B cell (primary cell): ENCODE data around the gene ADAMTS17. TPM values are rescaled to one million over a fixed set of nuclear protein-coding genes. Genes with fewer than 3 reads are reported as not detected.

ENCODE experiments used
- ATAC-seq: fragments of 200-7000 bp; cut with Tn5 transposase; one replicate; pipeline ENCODE4 v1.10.0; 2021; ENCODE audit warnings: low read depth, mild to moderate bottlenecking, moderate number of reproducible peaks, moderate library complexity
- CTCF ChIA-PET: fragments of 350-600 bp; sonication (Branson Sonifier 250); formaldehyde crosslinking; loops from one replicate; lab custom pipeline; 2021; ENCODE audit warnings: antibody characterized with exemption, inconsistent platforms; lab: Charles Lee
- POLR2A ChIA-PET: fragments of 350-600 bp; sonication (Branson Sonifier 250); formaldehyde crosslinking; loops from one replicate; lab custom pipeline; 2021; ENCODE audit warnings: antibody characterized with exemption; lab: Charles Lee
- DNase-seq: peaks from one replicate; pipeline ENCODE4 v3.0.0; 2013
- H2AFZ ChIP-seq: 2 replicates; pipeline ENCODE4 v1.6.1; 2012; ENCODE audit warnings: mild to moderate bottlenecking, low read depth, low read length; ENCODE audit not compliant: insufficient read depth, poor library complexity, severe bottlenecking
- H3K27ac ChIP-seq, 2 donors: 1 replicate in 1 of 2; 2 replicates in 1 of 2; pipeline ENCODE4 v1.5.1; 2012 to 2013; ENCODE audit warnings: low read length in 2 of 2, mild to moderate bottlenecking in 2 of 2, moderate library complexity in 1 of 2
- H3K27me3 ChIP-seq, 4 experiments: fragments of 200-600 bp in 1 of 4; sonication (generic) in 1 of 4; replicated peaks in 1 of 4; 1 replicate in 2 of 4; 2 replicates in 2 of 4; pipeline versions ENCODE4 v1.6.1 to v1.7.0; 2013 to 2016; ENCODE audit warnings: low read length in 3 of 4, mild to moderate bottlenecking in 2 of 4, mixed read lengths in 1 of 4, moderate library complexity in 1 of 4; ENCODE audit not compliant: insufficient read depth in 4 of 4, control insufficient read depth in 3 of 4; ENCODE audit errors: control extremely low read depth in 1 of 4
- H3K36me3 ChIP-seq, 2 experiments: replicated peaks in 1 of 2; 1 replicate in 1 of 2; 2 replicates in 1 of 2; pipeline versions ENCODE4 v1.6.1 to v1.7.1; 2013; ENCODE audit warnings: low read length in 1 of 2; ENCODE audit not compliant: insufficient read depth in 2 of 2, control insufficient read depth in 1 of 2; ENCODE audit errors: control extremely low read depth in 1 of 2, extremely low read depth in 1 of 2
- H3K4me1 ChIP-seq, 2 donors: fragments of 200-600 bp in 1 of 2; sonication (generic) in 1 of 2; 1 replicate in 1 of 2; 2 replicates in 1 of 2; pipeline versions ENCODE4 v1.5.1 to v1.6.1; 2013 to 2017; ENCODE audit warnings: low read length in 2 of 2; ENCODE audit not compliant: control insufficient read depth in 2 of 2, insufficient read depth in 2 of 2
- H3K4me2 ChIP-seq: replicated peaks from 2 replicates; pipeline ENCODE3; 2012; ENCODE audit warnings: mild to moderate bottlenecking, low read depth, low read length; ENCODE audit not compliant: poor library complexity, severe bottlenecking
- H3K4me3 ChIP-seq, 5 experiments: fragments of 200-600 bp in 1 of 5; sonication (generic) in 1 of 5; 1 replicate in 3 of 5; 2 replicates in 2 of 5; pipeline versions ENCODE4 v1.5.1 to v1.7.0; 2011 to 2016; ENCODE audit warnings: low read length in 4 of 5, mild to moderate bottlenecking in 4 of 5, low read depth in 2 of 5, control low read depth in 1 of 5, moderate library complexity in 1 of 5; ENCODE audit not compliant: insufficient read depth in 1 of 5; ENCODE audit errors: control extremely low read depth in 1 of 5, extremely low read depth in 1 of 5
- H3K79me2 ChIP-seq: fragments of 200-600 bp; sonication (generic); one replicate; pipeline ENCODE4 v1.6.0; 2016; ENCODE audit warnings: low read length; ENCODE audit not compliant: control insufficient read depth, insufficient read depth
- H3K9ac ChIP-seq: fragments of 200-600 bp; sonication (generic); 2 replicates; pipeline ENCODE4 v1.6.1; 2017; ENCODE audit warnings: mild to moderate bottlenecking, low read length, moderate library complexity
- H3K9me3 ChIP-seq, 3 donors: one replicate each; pipeline versions ENCODE4 v1.6.1 to v1.7.1; 2013; ENCODE audit warnings: low read length in 2 of 3; ENCODE audit not compliant: control insufficient read depth in 2 of 3, insufficient read depth in 1 of 3; ENCODE audit errors: control extremely low read depth in 1 of 3
- H4K20me1 ChIP-seq: 2 replicates; pipeline ENCODE4 v1.6.0; 2012; ENCODE audit warnings: mild to moderate bottlenecking, low read length; ENCODE audit not compliant: insufficient read depth, control insufficient read depth, poor library complexity, severe bottlenecking
- H3K27ac Mint-ChIP-seq: one replicate; pipeline ENCODE4 v1.8.0; 2021; ENCODE audit warnings: mixed read lengths
- H3K27me3 Mint-ChIP-seq: one replicate; pipeline ENCODE4 v1.8.0; 2021; ENCODE audit warnings: mixed read lengths
- H3K4me1 Mint-ChIP-seq: one replicate; pipeline ENCODE4 v1.8.0; 2021; ENCODE audit warnings: mixed read lengths
- H3K4me3 Mint-ChIP-seq: one replicate; pipeline ENCODE4 v1.8.0; 2021; ENCODE audit warnings: mixed read lengths
- H3K9me3 Mint-ChIP-seq: one replicate; pipeline ENCODE4 v1.8.0; 2022; ENCODE audit warnings: mixed read lengths; ENCODE audit not compliant: insufficient read depth
- EZH2 ChIP-seq: IDR thresholded peaks from 2 replicates; pipeline ENCODE4 v1.6.1; 2012; ENCODE audit warnings: borderline replicate concordance, low read depth, mild to moderate bottlenecking, moderate library complexity, low read length; ENCODE audit not compliant: insufficient read depth, poor library complexity, severe bottlenecking
- WGBS: methylation state at CpG from one replicate; pipeline ENCODE4 v1.1.5; 2013; ENCODE audit warnings: missing lambda C conversion rate; ENCODE audit not compliant: insufficient coverage; 5-methylcytosine and 5-hydroxymethylcytosine counted together
- intact Hi-C: fragments of 100-400 bp; cut with micrococcal nuclease; formaldehyde crosslinking; loops from one replicate; pipeline ENCODE4 v1.10.0; 2022
- polyA plus RNA-seq: library from polyadenylated mRNA; depleted of rRNA; stranded (reverse); fragments of >200 nt; gene quantifications from 2 replicates; pipeline ENCODE4 v1.2.3, GENCODE V29; 2012
- total RNA-seq, 2 donors: library from RNA; stranded (reverse); fragments of 120-200 nt in 1 of 2; gene quantifications; 1 replicate in 1 of 2; 2 replicates in 1 of 2; pipeline versions ENCODE4 v1.2.3 to v1.2.4, GENCODE V29; 2013 to 2022
- TF ChIP-seq, protein P1 (sequence below): fragments of 200-600 bp; IDR thresholded peaks from one replicate; pipeline ENCODE4 v1.8.0; 2022; ENCODE audit warnings: antibody characterized with exemption, mild to moderate bottlenecking

ADAMTS17 gene
- total and polyA plus RNA-seq, 2 donors (not counting 1 experiment from before 2014, with no cell fraction given), result 0.10 TPM; not detected in 1

DNA sequence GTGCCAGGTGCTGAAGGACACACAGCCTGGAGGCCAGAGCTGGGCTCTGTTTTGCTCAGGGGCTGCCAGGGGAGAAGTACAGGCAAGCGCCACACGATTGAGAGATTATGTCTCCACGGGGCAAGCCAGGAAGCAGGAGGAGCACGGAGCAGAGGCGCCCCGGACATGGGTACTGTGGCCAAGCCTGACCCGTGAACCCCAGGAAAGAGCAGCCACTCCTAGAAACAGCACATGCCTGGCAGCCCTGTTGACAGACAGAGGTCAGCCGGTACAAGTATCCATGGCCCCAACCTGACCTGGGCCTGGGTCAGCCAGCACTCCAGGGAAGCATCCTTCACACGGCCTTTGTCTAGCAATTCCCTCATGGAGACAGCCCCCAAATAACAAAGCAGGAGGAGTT is 89.4 kb downstream of the ADAMTS17 start:
- H3K27me3 Mint-ChIP-seq, result no peaks in the 10 kb centered on the region
- H3K4me3 ChIP-seq, result no peak overlapping the region
- no peak overlapping the region for H3K27ac ChIP-seq
- no peak overlapping the region for H3K4me3 Mint-ChIP-seq
- H3K9me3 Mint-ChIP-seq, result no peaks in the 10 kb centered on the region
- H3K79me2 ChIP-seq, result no peaks in the 10 kb centered on the region
- intact Hi-C loops, result no loop called here
- DNase-seq, result no peak
- no peaks in the 10 kb centered on the region for H3K36me3 ChIP-seq
- no peaks in the 10 kb centered on the region for H3K4me1 ChIP-seq
- H3K27me3 ChIP-seq, result no peaks in the 10 kb centered on the region
- no peak for ATAC-seq
- no peak overlapping the region for H3K27ac Mint-ChIP-seq
- H3K9me3 ChIP-seq, result peaks cover 0 to 17% (median 0%) of the 10 kb centered on the region in 3 donors
- ChIA-PET CTCF (no interaction called here), POLR2A (no interaction called here)
- H3K4me1 Mint-ChIP-seq, result no peaks in the 10 kb centered on the region
- no peak overlapping the region for H3K4me2 ChIP-seq
- H4K20me1 ChIP-seq, result no peaks in the 10 kb centered on the region
- no peak for TF ChIP-seq EZH2
- TF ChIP-seq, protein P1, sequence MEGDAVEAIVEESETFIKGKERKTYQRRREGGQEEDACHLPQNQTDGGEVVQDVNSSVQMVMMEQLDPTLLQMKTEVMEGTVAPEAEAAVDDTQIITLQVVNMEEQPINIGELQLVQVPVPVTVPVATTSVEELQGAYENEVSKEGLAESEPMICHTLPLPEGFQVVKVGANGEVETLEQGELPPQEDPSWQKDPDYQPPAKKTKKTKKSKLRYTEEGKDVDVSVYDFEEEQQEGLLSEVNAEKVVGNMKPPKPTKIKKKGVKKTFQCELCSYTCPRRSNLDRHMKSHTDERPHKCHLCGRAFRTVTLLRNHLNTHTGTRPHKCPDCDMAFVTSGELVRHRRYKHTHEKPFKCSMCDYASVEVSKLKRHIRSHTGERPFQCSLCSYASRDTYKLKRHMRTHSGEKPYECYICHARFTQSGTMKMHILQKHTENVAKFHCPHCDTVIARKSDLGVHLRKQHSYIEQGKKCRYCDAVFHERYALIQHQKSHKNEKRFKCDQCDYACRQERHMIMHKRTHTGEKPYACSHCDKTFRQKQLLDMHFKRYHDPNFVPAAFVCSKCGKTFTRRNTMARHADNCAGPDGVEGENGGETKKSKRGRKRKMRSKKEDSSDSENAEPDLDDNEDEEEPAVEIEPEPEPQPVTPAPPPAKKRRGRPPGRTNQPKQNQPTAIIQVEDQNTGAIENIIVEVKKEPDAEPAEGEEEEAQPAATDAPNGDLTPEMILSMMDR, result no peak
- no peak overlapping the region for H3K9ac ChIP-seq
- H2AFZ ChIP-seq, result no peak overlapping the region
- 95% methylated on average over 9 of the region's 9 CpGs for WGBS

DNA sequence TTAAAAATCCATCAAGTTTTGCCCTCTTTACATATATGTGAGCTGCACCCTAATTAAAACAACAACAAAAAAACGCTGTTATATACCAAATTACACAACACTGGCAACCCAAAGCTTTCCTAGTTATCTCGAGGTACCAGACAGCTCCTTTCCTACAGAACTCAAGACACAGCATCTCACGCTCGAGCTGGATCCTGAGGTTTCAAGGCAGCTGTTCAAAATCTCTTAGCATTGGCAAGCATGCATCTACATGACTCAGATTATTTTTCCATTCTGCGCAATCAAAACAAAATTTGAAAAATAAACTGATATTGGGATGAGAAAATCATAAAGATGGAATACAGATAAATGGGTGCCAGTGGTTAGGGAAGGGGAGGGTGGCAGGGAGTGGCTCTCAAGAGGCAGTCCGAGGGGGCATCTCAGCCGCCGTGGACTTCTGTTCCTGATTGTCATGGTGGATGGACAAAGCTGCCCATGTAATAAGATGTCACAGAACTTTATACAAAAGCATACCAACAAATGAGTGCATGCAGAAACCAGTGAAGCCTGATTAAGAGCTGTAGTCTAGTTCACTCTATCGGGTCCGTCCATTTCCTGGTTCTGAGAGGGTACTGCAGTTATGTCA is 91.5 kb downstream of the ADAMTS17 start:
- TF ChIP-seq, protein P1, result no peak
- no peak for TF ChIP-seq EZH2
- Histone ChIP-seq H4K20me1 (no peaks in the 10 kb centered on the region), H2AFZ (no peak overlapping the region), H3K79me2 (no peaks in the 10 kb centered on the region), H3K27me3 (no peaks in the 10 kb centered on the region), H3K36me3 (no peaks in the 10 kb centered on the region), H3K4me2 (no peak overlapping the region), H3K4me1 (no peaks in the 10 kb centered on the region), H3K27ac (no peak overlapping the region), H3K4me3 (no peak overlapping the region), H3K9me3 (peaks cover 0 to 7% (median 0%) of the 10 kb centered on the region in 3 donors), H3K9ac (no peak overlapping the region)
- DNase-seq (no peak), ATAC-seq (no peak)
- CTCF ChIA-PET, result no interaction called here
- no peaks in the 10 kb centered on the region for H3K27me3 Mint-ChIP-seq
- no peak overlapping the region for H3K4me3 Mint-ChIP-seq
- POLR2A ChIA-PET, result no interaction called here
- H3K4me1 Mint-ChIP-seq, result no peaks in the 10 kb centered on the region
- intact Hi-C loops, result no loop called here
- 75% methylated on average over 9 of the region's 10 CpGs for WGBS
- no peaks in the 10 kb centered on the region for H3K9me3 Mint-ChIP-seq
- no peak overlapping the region for H3K27ac Mint-ChIP-seq
